Activated CD4-positive, alpha-beta memory T cell treated with anti-CD3 and anti-CD28 coated beads, Interleukin-2, amount 10 ng/mL, durations not matched to agents 7 days and 5 days (primary cell): ENCODE results near the gene MECR. TPM values are rescaled to one million over a fixed set of nuclear protein-coding genes. Genes with fewer than 3 reads are reported as not detected.
"Not testable (repeated sequence)": the region's sequence is repeated elsewhere in the genome, so short reads cannot be mapped to it uniquely, and the experiment has no call there.

ENCODE experiments used
- CTCF ChIA-PET: fragments of 350-600 bp; sonication (Branson Sonifier 250); formaldehyde crosslinking; loops from one replicate; lab custom pipeline; 2021; ENCODE audit warnings: antibody characterized with exemption, inconsistent platforms; lab: Charles Lee
- POLR2A ChIA-PET: fragments of 350-600 bp; sonication (Branson Sonifier 250); formaldehyde crosslinking; loops from one replicate; lab custom pipeline; 2021; ENCODE audit warnings: antibody characterized with exemption; lab: Charles Lee
- DNase-seq: peaks from one replicate; pipeline ENCODE4 v3.0.0-alpha.2; 2020
- H3K27ac Mint-ChIP-seq: one replicate; pipeline ENCODE4 v1.8.0; 2021; ENCODE audit warnings: mild to moderate bottlenecking, mixed read lengths
- H3K27me3 Mint-ChIP-seq: one replicate; pipeline ENCODE4 v1.8.0; 2021; ENCODE audit warnings: mixed read lengths
- H3K36me3 Mint-ChIP-seq: one replicate; pipeline ENCODE4 v1.8.0; 2021; ENCODE audit warnings: low read depth, mixed read lengths
- H3K4me1 Mint-ChIP-seq: one replicate; pipeline ENCODE4 v1.8.0; 2021; ENCODE audit warnings: mixed read lengths
- H3K4me3 Mint-ChIP-seq: one replicate; pipeline ENCODE4 v1.8.0; 2021; ENCODE audit warnings: mild to moderate bottlenecking, mixed read lengths
- H3K9me3 Mint-ChIP-seq: one replicate; pipeline ENCODE4 v1.8.0; 2021; ENCODE audit warnings: mixed read lengths
- total RNA-seq, 2 experiments: library from RNA; stranded (reverse); gene quantifications; one replicate each; pipeline ENCODE4 v1.2.3, GENCODE V29; 2021

Gene MECR
- total RNA-seq, 2 experiments from 2014 or later = 13.9 to 17.6 TPM

DNA sequence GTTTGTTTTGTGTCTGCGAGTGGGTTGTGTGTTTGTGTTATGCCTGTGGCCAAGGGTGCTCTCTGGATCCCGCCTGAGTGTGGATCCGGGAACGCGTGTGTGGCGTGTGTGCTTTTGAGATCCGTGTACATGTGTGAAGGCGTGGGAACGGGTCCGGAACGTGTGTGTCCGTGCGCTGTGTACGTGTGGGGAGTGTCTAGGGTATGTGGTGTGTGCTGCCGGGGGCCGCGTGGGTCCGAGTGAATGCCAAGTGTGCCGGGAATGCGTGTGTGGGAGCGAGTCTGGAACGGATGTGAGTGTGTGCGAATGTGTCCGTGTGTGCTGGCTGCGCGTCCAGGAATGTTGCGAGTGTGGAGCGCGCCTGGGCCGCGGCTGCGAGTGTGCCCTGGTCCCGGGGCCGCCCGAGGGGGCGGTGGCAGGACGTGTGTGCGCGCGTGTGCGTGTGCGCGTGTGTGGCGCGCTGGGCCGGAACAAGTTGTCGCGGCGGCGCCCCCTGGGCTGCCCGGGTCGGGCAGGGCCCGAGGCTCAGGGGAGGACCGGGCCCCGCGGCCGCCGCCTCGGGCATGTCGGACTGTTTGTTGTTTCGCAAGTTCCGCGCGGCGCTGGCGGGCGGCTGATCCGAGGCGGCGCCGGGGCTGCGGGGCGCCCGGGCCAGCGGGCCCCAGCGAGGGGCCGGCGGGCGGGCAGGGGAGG is 6.5 kb upstream of the MECR start:
- peaks cover 19% of the 10 kb centered on the region for H3K4me1 Mint-ChIP-seq
- no peak for DNase-seq
- peak overlapping the region; percentile 1 for H3K27ac Mint-ChIP-seq
- peaks cover 59% of the 10 kb centered on the region for H3K27me3 Mint-ChIP-seq
- CTCF ChIA-PET = interaction anchor here (0.9 to 1.4 kb wide), 2 partner anchors 55 to 1143 kb away, joined by 3 to 7 read pairs; partner anchors contain the start of gene SRSF4
- POLR2A ChIA-PET = no interaction called here
- H3K4me3 Mint-ChIP-seq = peak overlapping the region; percentile 44
- H3K36me3 Mint-ChIP-seq = peaks cover 4% of the 10 kb centered on the region
- H3K9me3 Mint-ChIP-seq = no peaks in the 10 kb centered on the region

DNA sequence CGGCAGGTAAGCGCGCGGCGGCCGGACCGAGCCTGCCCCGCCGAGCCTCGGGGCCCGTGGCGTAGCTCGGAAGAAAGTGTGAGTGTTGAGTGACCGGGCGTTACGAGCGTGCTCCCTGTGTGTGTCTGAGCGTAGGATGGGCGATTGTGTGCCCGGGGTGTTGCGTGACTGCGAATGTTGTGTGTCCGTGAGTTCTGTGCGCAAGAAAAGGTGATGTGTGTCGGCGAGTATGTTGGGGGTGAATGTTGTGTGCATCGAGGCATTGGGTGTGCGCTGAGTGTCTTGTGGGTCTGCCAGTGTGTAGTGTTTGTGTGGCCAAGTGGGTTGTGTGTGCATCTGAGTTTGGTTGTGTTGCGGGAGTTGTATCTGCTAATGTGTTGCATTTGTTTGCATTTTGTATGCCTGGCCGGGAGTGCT is 6.0 kb upstream of the MECR start:
- ChIA-PET CTCF (interaction anchor here (0.9 to 1.4 kb wide), 2 partner anchors 55 to 1144 kb away, joined by 3 to 7 read pairs; partner anchors contain the start of gene SRSF4), POLR2A (no interaction called here)
- DNase-seq = no peak
- peaks cover 59% of the 10 kb centered on the region for H3K27me3 Mint-ChIP-seq
- H3K4me1 Mint-ChIP-seq = peaks cover 19% of the 10 kb centered on the region
- peaks cover 4% of the 10 kb centered on the region for H3K36me3 Mint-ChIP-seq
- H3K9me3 Mint-ChIP-seq = no peaks in the 10 kb centered on the region
- H3K27ac Mint-ChIP-seq = no peak overlapping the region
- peak overlapping the region; percentile 44 for H3K4me3 Mint-ChIP-seq

DNA sequence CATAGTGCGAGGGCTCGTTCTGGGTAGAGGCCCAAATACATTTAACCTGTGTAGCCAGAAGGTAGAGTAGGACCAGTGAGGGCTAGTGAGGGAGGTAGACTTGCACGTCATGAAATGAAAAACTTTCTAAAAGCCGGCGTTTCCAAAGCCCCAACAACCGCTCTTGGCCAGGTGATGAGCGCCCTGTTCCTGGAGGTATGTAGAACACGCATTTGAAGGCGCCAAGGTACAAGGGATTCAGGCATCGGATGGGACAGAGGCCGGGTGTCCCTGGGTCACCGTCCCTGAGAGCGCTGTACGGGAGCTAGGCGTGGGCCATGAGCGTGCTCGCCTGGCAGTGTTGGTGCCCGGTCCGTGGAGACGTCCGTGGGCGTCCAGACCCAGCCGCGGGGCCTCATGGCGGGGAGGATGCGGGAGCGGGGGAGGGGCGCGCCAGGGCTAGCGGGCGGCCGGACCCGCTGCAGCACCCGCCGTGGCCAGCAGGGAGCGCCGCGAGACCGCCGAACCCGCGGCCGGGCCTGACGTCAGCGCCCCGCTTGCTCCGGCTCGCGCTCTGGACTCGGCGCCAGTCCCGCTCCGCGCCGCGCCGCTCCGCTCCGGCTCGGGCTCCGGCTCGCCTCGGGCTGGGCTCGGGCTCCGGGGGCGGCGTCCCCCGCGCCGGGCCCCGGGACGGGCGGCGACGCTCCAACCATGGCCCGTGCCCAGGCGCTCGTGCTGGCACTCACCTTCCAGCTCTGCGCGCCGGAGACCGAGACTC is 5.4 kb upstream of the MECR start, which contains the start of gene PTPRU:
TSS of gene PTPRU (plus strand) at position 568 of the 757 bp plus-strand sequence. CDS start at position 691, 123 bp downstream.
- POLR2A ChIA-PET = no interaction called here
- peaks cover 4% of the 10 kb centered on the region for H3K36me3 Mint-ChIP-seq

DNA sequence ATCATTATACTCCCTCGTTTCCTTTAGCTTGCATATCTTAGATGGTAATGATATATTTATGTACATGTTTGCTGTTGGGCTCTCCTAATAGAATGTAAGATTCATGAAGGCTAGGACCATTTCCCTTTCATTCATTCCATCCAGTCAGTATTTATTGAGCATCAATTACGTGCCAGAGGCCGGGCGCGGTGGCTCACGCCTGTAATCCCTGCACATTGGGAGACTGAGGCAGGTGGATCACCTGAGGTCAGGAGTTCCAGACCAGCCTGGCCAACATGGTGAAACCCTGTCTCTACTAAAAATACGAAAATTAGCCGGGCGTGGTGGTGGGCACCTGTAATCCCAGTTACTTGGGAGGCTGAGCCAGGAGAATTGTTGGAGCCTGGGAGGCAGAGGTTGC is 4.1 kb upstream of the MECR start:
- Mint-ChIP-seq H3K4me1 (peaks cover 32% of the 10 kb centered on the region), H3K27me3 (peaks cover 47% of the 10 kb centered on the region)
- POLR2A ChIA-PET, H3K9me3 Mint-ChIP-seq, H3K27ac Mint-ChIP-seq, H3K36me3 Mint-ChIP-seq, CTCF ChIA-PET, H3K4me3 Mint-ChIP-seq, DNase-seq: not testable (repeated sequence)

More for the DNA sequence above, 5.4 kb upstream of the MECR start, which contains the start of gene PTPRU:
- CTCF ChIA-PET = interaction anchor here (0.6 to 1.4 kb wide), 3 partner anchors 54 to 1144 kb away, joined by 3 to 7 read pairs (median 3); partner anchors contain the start of gene SRSF4
- H3K4me1 Mint-ChIP-seq = peaks cover 22% of the 10 kb centered on the region
- peak within 1 kb of the TSS; percentile 44 for H3K4me3 Mint-ChIP-seq
- peaks cover 57% of the 10 kb centered on the region for H3K27me3 Mint-ChIP-seq
- H3K27ac Mint-ChIP-seq = peak within 1 kb of the TSS; percentile 1
- DNase-seq = peak; percentile 83
- H3K9me3 Mint-ChIP-seq = no peaks in the 10 kb centered on the region

DNA sequence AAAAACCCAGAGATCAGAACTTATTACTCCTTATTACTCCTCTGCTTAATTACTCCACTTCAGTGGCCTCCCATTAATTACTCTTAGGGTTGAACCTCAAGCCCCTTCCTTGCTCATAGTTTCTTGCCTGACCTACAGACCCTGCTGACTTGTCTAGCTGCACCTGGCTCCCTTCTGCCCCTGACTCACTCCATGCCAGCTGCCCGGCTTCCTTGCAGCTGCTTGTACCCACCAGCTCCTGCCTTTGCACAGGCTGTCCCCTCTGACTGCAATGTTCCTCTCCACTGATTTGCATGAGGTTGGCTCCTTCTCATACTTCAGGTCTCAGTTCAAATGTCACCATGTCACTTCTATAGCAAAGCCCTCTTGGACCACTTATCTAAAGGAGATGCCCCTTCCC is 3.7 kb upstream of the MECR start:
- POLR2A ChIA-PET = no interaction called here
- H3K4me1 Mint-ChIP-seq = peaks cover 36% of the 10 kb centered on the region
- H3K27me3 Mint-ChIP-seq = peaks cover 43% of the 10 kb centered on the region

DNA sequence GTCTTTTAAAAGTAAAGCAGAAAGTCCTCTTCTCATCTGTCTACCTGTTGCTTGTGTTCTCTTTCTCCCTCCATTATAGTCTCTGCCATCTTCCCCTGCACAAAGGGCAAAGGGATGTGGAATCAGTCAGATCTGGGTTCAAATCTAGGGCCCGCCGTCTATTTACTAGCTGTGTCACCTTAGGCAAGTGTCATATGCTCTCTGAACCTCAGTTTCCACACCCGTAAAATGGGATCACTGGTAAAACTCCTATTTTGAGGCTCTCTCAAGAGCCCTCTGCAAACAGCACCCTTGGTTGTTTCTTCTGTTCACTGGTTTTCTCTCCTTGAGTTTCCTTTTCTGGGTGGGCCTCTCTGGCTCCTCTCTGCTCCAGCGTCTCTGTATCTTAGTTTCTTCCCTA is 3.0 kb upstream of the MECR start:
- CTCF ChIA-PET = no interaction called here
- no peak for DNase-seq
- H3K36me3 Mint-ChIP-seq = peaks cover 4% of the 10 kb centered on the region
- POLR2A ChIA-PET = no interaction called here
- no peaks in the 10 kb centered on the region for H3K9me3 Mint-ChIP-seq
- H3K27me3 Mint-ChIP-seq = peaks cover 35% of the 10 kb centered on the region
- no peak overlapping the region for H3K4me3 Mint-ChIP-seq
- H3K27ac Mint-ChIP-seq = no peak overlapping the region
- peaks cover 36% of the 10 kb centered on the region for H3K4me1 Mint-ChIP-seq

More for the DNA sequence above, 3.7 kb upstream of the MECR start:
- H3K36me3 Mint-ChIP-seq = peaks cover 4% of the 10 kb centered on the region
- CTCF ChIA-PET = no interaction called here
- no peak overlapping the region for H3K4me3 Mint-ChIP-seq
- no peak overlapping the region for H3K27ac Mint-ChIP-seq
- no peak for DNase-seq
- H3K9me3 Mint-ChIP-seq = no peaks in the 10 kb centered on the region

DNA sequence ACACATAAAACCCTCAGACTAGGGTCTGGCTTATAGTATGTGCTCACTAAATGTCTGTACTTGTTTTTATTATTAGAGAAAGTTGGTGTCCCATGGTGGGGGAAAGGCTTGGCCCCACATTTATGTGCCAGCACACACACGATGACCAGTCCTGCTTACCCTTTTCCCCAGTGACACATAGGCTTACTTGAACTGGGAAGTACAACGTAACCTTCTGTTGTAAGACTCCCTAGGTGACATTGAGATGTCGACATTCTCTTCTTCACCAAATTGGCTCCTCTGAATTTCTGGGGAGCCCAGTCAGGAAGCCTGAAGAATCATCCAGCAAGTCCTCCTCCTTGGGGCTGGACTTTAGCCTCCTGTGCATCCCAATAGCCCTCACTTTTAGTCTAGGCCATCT is 1.7 kb upstream of the MECR start:
- Mint-ChIP-seq H3K36me3 (peaks cover 4% of the 10 kb centered on the region), H3K27me3 (peaks cover 29% of the 10 kb centered on the region), H3K9me3 (no peaks in the 10 kb centered on the region), H3K4me1 (peaks cover 32% of the 10 kb centered on the region), H3K27ac (no peak overlapping the region), H3K4me3 (no peak overlapping the region)
- DNase-seq = no peak
- ChIA-PET POLR2A (no interaction called here), CTCF (no interaction called here)

DNA sequence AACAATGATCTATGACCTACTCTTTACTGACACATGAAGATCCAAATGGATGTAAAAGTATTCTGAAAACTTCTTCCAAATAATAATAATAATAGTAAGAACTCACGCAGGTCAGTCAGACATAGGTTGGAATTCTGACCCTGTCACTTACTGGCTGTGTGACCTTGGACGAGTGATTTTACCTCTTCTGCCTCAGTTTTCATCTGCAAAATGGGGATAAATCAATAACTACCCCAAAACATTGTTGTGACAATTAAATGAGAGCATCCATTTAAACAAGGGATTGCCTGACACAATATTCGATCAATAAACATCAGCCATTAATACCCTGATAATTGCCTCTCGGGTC is 556 bp downstream of the MECR start:
- DNase-seq = no peak
- no peaks in the 10 kb centered on the region for H3K36me3 Mint-ChIP-seq
- H3K27me3 Mint-ChIP-seq = peaks cover 14% of the 10 kb centered on the region
- ChIA-PET POLR2A (interaction anchor here (0.8 to 2.7 kb wide), 5 partner anchors 9 to 316 kb away, joined by 3 to 18 read pairs (median 5); partner anchors contain the start of genes EPB41 and SRSF4), CTCF (interaction anchor here (0.9 kb wide), 1 partner anchor 28 kb away, joined by 3 read pairs; no protein-coding TSS in a partner anchor)
- H3K4me3 Mint-ChIP-seq = peak overlapping the region; percentile 98
- H3K4me1 Mint-ChIP-seq = peaks cover 19% of the 10 kb centered on the region
- H3K9me3 Mint-ChIP-seq = no peaks in the 10 kb centered on the region
- H3K27ac Mint-ChIP-seq = peak overlapping the region; percentile 81

DNA sequence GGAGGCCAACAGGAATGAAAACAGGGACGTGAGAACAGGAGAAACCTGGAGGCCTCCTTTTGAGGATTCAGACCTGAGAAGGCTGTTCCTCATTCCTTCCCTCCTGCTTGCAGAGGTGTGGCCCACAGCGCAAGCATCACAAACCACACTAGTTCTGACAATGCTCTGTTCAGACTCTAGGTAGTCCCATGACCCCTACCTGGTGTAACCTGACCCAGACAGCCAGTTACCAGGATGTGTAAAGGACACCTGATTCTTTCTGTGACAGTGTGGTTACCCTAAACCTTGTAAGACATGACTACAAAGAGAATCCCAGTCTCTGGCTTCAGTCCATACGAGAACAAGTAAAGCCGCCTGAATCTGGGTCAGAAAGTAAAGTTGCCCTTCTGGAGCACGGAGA is 3.2 kb downstream of the MECR start:
- Mint-ChIP-seq H3K9me3 (no peaks in the 10 kb centered on the region), H3K4me1 (peaks cover 19% of the 10 kb centered on the region), H3K36me3 (no peaks in the 10 kb centered on the region), H3K27ac (no peak overlapping the region), H3K4me3 (no peak overlapping the region), H3K27me3 (no peaks in the 10 kb centered on the region)
- ChIA-PET POLR2A (no interaction called here), CTCF (no interaction called here)
- DNase-seq = no peak

DNA sequence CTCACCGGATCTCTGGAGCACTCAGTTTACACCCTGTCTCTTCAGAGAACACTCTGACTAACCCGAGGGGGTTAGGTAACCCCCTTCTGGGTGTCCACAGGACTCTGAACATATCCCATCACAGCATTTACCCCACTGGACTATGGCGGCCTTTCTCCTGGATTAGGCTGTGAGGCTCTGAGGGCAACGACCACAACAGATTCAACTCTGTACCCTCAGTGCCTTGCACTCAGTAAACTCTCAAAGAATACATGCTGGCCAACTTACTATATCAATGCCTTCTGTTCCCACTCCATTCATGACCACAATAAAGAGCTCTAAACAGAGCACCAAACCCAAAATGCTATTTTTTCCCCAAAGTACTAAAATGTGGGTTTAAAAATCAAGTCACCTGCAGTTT is 5.4 kb downstream of the MECR start:
- ChIA-PET POLR2A (interaction anchor here (0.9 kb wide), 1 partner anchor 44 kb away, joined by 3 read pairs; no protein-coding TSS in a partner anchor), CTCF (no interaction called here)
- H3K4me1 Mint-ChIP-seq = peaks cover 9% of the 10 kb centered on the region
- no peak overlapping the region for H3K4me3 Mint-ChIP-seq
- no peak overlapping the region for H3K27ac Mint-ChIP-seq
- H3K9me3 Mint-ChIP-seq = no peaks in the 10 kb centered on the region
- H3K27me3 Mint-ChIP-seq = no peaks in the 10 kb centered on the region
- no peak for DNase-seq
- H3K36me3 Mint-ChIP-seq = no peaks in the 10 kb centered on the region

DNA sequence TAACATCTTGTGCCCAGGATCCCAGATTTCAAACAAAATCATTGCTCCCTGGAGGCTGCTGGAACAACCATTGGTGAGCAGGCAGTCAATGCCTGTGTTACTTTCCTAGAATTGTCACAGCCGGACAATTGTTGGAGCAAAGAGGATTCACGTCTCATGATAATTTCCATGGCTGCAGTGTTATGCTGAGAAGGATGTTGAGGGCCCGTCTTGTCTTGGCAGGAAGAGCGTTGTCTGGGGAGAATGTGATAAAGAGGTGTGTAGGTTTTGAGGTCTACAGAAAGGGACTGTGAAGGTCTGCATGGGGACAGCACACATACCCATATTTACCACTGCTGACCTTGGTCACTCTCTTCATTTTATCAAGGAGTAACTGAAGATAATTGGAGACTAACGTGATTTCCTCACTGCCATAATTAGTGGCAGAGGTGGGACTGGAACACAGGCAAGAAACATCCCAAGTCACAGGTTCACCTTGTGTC is 6.3 kb downstream of the MECR start:
- no peaks in the 10 kb centered on the region for H3K9me3 Mint-ChIP-seq
- H3K27ac Mint-ChIP-seq = no peak overlapping the region
- H3K36me3 Mint-ChIP-seq = no peaks in the 10 kb centered on the region
- CTCF ChIA-PET = no interaction called here
- peaks cover under 1% of the 10 kb centered on the region for H3K4me1 Mint-ChIP-seq
- no peak for DNase-seq
- POLR2A ChIA-PET = interaction anchor here (0.9 kb wide), 1 partner anchor 43 kb away, joined by 3 read pairs; no protein-coding TSS in a partner anchor
- H3K4me3 Mint-ChIP-seq = no peak overlapping the region
- H3K27me3 Mint-ChIP-seq = no peaks in the 10 kb centered on the region

DNA sequence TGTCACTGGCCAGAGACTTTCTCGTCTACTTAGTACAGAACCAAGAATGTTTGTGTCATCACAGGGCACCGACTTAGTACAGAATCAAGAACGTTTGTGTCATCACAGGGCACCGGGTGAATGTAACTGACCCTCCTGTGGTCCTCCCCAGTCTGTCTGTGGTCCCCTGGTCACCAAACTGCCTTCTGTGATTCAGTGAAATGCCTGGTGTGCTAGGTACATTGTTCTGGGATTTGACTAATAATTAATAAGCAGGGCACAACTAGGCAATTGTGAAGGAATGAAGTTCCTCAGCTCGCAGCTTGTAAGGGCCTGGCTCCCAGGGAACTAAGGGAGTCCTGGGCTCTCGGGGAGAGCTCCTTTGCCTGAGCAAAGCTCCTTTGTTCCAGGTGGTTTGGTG is 7.2 kb downstream of the MECR start:
- Mint-ChIP-seq H3K27me3 (no peaks in the 10 kb centered on the region), H3K9me3 (no peaks in the 10 kb centered on the region), H3K36me3 (no peaks in the 10 kb centered on the region), H3K4me1 (no peaks in the 10 kb centered on the region), H3K27ac (no peak overlapping the region), H3K4me3 (no peak overlapping the region)
- ChIA-PET POLR2A (no interaction called here), CTCF (interaction anchor here (0.7 kb wide), 1 partner anchor 753 kb away, joined by 3 read pairs; no protein-coding TSS in a partner anchor)
- DNase-seq = no peak

DNA sequence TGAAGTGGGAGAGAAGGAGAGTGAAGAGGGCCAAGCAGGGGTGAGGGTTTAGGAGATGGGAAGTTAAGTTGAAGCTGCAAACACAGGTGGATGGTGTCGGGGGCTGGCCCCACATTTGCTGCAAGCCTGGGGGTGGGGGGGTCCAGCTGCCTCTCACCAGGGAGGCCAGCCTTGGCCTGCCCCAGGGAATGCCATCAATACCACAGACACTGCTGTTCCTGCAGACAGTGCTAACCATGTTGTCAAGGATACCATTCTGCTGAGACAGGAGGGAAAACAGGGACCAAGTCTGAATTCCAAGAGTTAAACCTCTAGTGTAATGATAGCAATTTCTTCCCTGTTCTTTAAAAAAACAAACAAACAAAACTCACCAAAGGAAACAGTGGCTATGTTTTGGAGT is 8.0 kb downstream of the MECR start:
- DNase-seq = no peak
- Mint-ChIP-seq H3K9me3 (no peaks in the 10 kb centered on the region), H3K36me3 (no peaks in the 10 kb centered on the region), H3K27me3 (no peaks in the 10 kb centered on the region), H3K4me1 (no peaks in the 10 kb centered on the region), H3K4me3 (no peak overlapping the region), H3K27ac (no peak overlapping the region)
- POLR2A ChIA-PET = no interaction called here
- CTCF ChIA-PET = no interaction called here
